HCT116 (cell line): ENCODE data around the gene GPR68.

Experiments used
- CEBPB ChIP-seq: IDR thresholded peaks from 2 replicates; pipeline ENCODE4 v1.6.1; 2012; ENCODE audit warnings: low read depth
- CTCF ChIP-seq, 3 experiments: fragments of 200-600 bp in 1 of 3; sonication (generic) in 1 of 3; IDR thresholded peaks in 2 of 3; conservative IDR thresholded peaks in 1 of 3; 2 replicates each; pipeline ENCODE4 v1.5.1; 2012 to 2017; ENCODE audit warnings: low read depth in 2 of 3, low read length in 2 of 3, antibody characterized with exemption in 1 of 3, borderline replicate concordance in 1 of 3, control low read depth in 1 of 3, mild to moderate bottlenecking in 1 of 3, mixed read lengths in 1 of 3, mixed run types in 1 of 3, moderate library complexity in 1 of 3; ENCODE audit not compliant: insufficient read depth in 1 of 3
- EGR1 ChIP-seq: IDR thresholded peaks from 2 replicates; pipeline ENCODE4 v1.6.1; 2012; ENCODE audit warnings: low read depth
- EZH2 ChIP-seq: fragments of 200-600 bp; sonication (generic); IDR thresholded peaks from 2 replicates; pipeline ENCODE4 v1.6.1; 2017; ENCODE audit warnings: antibody characterized with exemption, mixed run types
- EZH2phosphoT487 ChIP-seq: fragments of 200-600 bp; IDR thresholded peaks from 2 replicates; pipeline ENCODE4 v1.6.1; 2018; ENCODE audit warnings: antibody characterized with exemption, borderline replicate concordance
- MAX ChIP-seq: IDR thresholded peaks from 2 replicates; pipeline ENCODE4 v1.6.1; 2012
- POLR2A ChIP-seq: IDR thresholded peaks from 2 replicates; pipeline ENCODE4 v1.7.0; 2011; ENCODE audit warnings: borderline replicate concordance; ENCODE audit not compliant: insufficient read depth, insufficient read length; ENCODE audit errors: extremely low read depth
- POLR2AphosphoS5 ChIP-seq: IDR thresholded peaks from 2 replicates; pipeline ENCODE4 v1.6.1; 2011; ENCODE audit warnings: mild to moderate bottlenecking, low read depth, low read length, moderate library complexity
- RAD21 ChIP-seq: IDR thresholded peaks from 2 replicates; pipeline ENCODE4 v1.6.1; 2012; ENCODE audit warnings: low read depth, mild to moderate bottlenecking

- TF ChIP-seq CTCF (IDR thresholded peaks at IDR 0.05 in 2 of 3, conservative IDR thresholded peaks at IDR 0.05 in 1 of 3; ENCODE audit: borderline replicate concordance in 1 of 3, insufficient read depth in 1 of 3, low read depth in 2 of 3, low read length in 2 of 3) (no peak), EZH2 (no peak), CEBPB (no peak), POLR2A (no peak), RAD21 (no peak), POLR2AphosphoS5 (no peak), EZH2phosphoT487 (no peak), MAX (no peak), EGR1 (no peak)
Observed at GRCh38 chr14:91283666-91284065, 39.2 kb upstream of the GPR68 start.
